GM18858 (cell line): ENCODE measurements around the gene AKR1C2.
"Not testable (repeated sequence)": the region's sequence is repeated elsewhere in the genome, so short reads cannot be mapped to it uniquely, and the experiment has no call there.

ENCODE experiments used
- ATAC-seq: cut with Tn5 transposase; IDR thresholded peaks from one replicate; pipeline ENCODE4 v1.9.1; 2021; ENCODE audit not compliant: unreplicated experiment

AKR1C2 gene

DNA sequence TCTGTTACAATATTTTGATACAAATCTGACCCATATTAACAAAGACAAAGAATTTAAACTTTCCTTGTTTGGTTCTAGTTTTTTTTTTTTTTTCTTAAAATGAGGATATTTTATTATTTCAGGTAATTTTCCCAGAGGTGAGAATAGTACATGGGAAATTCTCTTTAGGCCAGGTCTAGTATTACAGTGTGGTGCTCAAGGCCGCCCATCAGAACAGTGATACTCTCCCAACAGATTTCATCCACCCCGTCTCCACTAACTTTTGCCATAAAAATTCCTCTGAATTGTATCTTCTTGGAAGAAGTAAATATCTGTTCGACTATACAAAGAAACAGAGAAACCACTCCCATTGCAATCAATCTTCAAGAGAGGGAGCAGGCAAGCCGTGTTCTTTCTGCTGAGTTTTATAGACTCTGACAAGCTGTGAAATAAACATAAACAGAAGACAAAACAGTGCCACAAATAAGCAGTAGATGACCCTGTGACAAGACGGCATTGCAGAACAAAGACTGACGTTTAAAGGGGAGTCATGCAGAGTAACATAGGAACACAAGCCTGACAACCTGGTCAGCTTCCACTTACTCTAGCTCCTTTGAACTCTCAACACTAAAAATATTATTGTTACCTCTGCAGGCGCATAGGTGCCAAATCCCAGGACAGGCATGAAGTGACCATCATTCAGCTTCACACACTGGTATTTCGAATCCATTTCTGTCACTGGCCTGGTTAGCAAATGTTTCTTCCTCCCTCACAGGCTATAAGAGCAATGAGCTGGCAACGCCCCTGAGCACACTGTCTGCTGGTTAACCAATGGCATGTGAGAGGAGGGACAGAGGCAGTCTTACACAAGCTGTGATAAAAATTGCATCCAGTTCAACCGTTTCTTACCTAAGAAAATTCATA lies at the start of gene AKR1C2:
TSS of gene AKR1C2 (minus strand) at position 731 of the 903 bp plus-strand sequence. CDS start at position 709, 22 bp downstream.
- ATAC-seq = not testable (repeated sequence)

DNA sequence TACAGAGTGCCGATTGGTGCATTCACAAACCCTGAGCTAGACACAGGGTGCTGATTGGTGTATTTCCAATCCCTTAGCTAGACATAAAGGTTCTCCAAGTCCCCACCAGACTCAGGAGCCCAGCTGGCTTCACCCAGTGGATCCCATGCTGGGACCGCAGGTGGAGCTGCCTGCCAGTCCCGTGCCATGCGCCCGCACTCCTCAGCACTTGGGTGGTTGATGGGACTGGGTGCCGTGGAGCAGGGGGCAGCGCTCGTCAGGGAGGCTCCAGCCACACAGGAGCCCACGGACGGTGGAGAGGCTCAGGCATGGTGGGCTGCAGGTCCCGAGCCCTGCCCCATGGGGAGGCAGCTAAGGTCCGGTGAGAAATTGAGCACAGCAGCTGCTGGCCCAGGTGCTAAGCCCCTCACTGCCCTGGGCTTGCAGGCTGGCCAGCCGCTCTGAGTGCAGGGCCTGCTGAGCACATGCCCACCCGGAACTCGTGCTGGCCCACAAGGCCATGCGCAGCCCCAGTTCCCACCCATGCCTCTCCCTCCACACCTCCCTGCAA lies 49.4 kb upstream of the AKR1C2 start:
- ATAC-seq = not testable (repeated sequence)

DNA sequence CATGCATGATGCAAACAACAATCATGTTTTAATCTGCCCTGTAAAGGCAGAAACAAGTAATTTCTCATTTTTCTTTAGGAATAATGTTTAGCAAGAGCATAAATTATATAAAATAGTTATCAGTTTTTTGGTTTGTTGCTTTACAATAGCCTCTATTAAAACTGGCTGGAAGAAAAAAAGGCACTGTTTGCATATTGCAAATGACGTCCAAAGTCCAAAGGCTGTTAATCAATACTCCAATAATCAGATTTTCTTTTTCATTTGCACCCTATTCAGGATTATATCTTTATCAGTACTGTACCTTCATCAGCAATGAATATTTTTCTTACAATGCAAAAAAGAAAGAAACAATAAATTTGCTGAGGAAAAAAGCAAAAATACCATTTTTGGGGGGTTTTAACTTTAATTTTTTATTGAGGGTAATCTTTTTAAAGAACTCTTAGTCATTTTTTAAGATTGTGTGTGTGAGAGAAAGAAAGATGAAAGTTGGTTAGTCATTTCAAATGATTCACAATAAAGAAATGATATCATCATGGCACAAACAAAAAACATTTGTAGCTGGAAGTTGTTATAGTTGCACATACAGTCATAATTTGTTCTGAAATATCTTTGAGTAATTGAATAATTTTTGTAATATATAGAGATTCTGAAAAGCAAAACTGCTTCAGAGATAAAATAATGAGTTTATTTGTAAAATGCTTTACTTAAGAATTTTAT lies 44.4 kb upstream of the AKR1C2 start:
- ATAC-seq = no peak

DNA sequence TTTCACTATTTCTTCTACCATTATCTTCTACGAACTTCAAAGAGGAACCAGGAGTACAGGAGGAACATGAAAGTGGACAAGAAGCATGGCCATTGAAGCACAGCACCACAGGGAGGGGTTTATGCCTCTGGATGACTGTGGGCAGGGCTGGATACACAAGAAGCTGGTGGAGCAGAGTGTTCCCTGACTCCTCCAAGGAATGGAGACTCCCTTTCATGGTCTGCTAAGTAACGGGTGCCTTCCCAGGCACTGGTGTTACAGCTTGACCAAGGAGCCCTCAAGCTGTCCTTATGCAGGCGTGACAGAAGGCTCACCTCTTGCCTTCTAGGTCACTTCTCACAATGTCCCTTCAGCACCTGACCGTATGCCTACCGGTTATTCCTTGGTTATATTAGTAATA lies 43.4 kb upstream of the AKR1C2 start:
- not testable (repeated sequence) for ATAC-seq

- ATAC-seq = no peak
Observed at GRCh38 chr10:5046410-5046809, 42.8 kb upstream of the AKR1C2 start.

DNA sequence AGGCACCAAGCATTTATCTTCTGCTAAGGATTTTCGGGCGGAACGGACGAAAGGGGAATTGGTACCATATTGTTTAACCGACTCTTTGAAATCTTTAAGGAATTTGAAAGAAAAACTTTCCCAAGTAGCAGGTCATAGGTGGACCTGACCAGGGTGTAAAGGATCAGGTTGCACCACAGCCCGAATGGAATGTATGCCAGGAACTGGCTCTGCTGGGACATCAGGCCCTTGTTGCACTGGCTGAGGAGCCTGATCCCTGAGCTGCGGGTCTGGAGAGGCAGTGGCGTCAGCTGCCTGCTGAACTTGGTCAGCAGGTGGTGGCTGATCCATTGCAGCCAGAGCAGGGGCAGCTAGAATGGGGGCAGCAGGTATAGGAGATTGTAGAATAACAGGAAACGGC lies 41.4 kb upstream of the AKR1C2 start:
- no peak for ATAC-seq

- no peak for ATAC-seq
Observed at GRCh38 chr10:5043716-5044115, 40.1 kb upstream of the AKR1C2 start.

DNA sequence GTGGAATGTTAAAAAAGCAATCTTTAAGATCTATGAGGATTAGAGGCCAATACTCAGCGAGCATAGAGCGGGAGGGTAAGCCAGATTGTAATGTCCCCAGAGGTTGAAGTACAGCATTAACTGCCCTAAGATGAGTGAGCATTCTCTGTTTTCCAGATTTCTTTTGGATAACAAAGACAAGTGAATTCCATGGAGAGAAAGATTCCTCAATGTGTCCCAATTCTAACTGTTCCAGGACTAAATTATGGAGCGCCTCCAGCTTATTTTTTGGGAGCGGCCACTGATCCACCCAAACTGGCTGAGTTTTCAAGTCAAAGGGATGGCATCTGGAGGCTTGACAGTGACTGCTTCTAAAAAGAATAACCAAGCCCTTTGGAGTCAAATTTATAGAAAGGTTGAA lies 39.3 kb upstream of the AKR1C2 start:
- no peak for ATAC-seq

- ATAC-seq = no peak
Observed at GRCh38 chr10:5041471-5042023, 37.9 kb upstream of the AKR1C2 start.

- ATAC-seq = no peak
Observed at GRCh38 chr10:5040781-5041470, 37.3 kb upstream of the AKR1C2 start.

GRCh38 chr10:5040010-5040673 lies 36.5 kb upstream of the AKR1C2 start:
- ATAC-seq = no peak

DNA sequence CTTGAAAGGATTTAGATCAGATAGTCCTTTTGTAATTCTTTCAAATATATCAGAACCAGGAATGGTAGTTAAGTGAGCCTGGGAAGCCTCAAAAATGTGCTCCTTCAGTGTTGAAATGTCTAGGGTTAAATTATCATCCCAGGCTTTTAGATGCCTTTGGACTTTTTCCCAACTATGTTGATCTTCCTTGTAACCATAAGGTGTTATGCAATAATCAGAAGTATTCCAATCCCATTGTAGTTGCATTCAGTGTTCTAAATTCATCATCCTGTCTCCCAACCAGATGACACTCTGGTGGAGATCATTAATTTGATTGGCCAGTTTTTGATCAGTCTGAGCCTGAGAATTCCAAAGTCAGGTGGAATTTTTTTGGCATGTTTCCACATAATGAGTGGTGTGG lies 35.1 kb upstream of the AKR1C2 start:
- ATAC-seq = no peak

GRCh38 chr10:5038101-5038500 lies 34.4 kb upstream of the AKR1C2 start:
- ATAC-seq = no peak

- ATAC-seq = no peak
Observed at GRCh38 chr10:5036511-5036910, 32.9 kb upstream of the AKR1C2 start.

GRCh38 chr10:5035356-5035755 lies 31.7 kb upstream of the AKR1C2 start:
- no peak for ATAC-seq

DNA sequence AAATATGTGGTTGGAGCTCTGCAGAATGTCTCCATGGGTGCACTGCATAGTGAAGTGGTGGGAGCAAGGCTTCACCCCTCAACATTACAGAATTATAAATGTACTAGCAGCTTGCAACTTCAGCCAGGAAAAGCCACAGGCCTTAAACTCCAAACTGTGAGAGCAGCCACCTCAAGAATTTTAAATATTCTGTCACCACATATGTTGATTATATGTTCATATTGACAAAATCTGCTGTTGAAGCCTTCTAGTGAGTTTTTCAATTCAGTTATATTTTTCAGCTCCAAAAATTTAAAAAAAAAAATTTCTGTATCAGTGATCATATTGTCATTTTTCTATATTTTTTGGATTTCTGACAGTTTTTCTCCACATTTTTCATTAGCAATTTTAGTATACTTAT lies 30.9 kb upstream of the AKR1C2 start:
- no peak for ATAC-seq

GRCh38 chr10:5033061-5033778 lies 29.6 kb upstream of the AKR1C2 start:
- ATAC-seq = no peak

DNA sequence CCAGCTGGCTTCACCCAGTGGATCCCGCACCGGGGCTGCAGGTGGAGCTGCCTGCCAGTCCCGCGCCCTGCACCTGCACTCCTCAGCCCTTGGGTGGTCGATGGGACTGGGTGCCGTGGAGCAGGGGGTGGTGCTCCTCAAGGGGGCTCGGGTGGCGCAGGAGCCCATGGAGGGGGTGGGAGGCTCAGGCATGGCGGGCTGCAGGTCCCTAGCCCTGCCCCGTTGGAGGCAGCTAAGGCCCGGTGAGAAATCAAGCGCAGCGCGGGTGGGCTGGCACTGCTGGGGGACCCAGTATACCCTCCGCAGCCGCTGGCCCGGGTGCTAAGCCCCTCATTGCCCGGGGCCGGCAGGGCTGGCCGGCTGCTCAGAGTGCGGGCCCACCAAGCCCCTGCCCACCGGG lies 28.8 kb upstream of the AKR1C2 start:
- ATAC-seq = not testable (repeated sequence)

DNA sequence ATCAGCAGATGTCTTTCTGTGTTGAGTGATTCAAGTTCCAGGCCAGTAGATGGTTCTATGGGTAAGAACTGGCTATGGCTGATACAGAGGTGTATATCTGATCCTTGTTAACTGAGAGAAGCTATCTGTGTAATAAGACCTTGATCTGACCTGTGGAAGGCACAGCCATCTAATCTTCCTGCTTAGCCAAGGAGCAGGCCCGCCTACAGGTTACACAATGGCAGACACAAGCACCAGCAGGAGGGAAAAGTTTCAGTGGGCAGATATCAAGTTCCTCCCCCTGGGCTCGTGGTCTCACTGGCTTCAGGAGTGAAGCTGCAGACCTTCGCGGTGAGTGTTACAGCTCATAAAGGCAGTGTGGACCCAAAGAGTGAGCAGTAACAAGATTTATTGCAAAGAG lies 27.9 kb upstream of the AKR1C2 start:
- not testable (repeated sequence) for ATAC-seq

GRCh38 chr10:5030989-5031388 lies 27.3 kb upstream of the AKR1C2 start:
- ATAC-seq = no peak
